ENCODE measurements around the gene C11orf54.
"Not testable (repeated sequence)": the region's sequence is repeated elsewhere in the genome, so short reads cannot be mapped to it uniquely, and the experiment has no call there.

The C11orf54 gene

DNA sequence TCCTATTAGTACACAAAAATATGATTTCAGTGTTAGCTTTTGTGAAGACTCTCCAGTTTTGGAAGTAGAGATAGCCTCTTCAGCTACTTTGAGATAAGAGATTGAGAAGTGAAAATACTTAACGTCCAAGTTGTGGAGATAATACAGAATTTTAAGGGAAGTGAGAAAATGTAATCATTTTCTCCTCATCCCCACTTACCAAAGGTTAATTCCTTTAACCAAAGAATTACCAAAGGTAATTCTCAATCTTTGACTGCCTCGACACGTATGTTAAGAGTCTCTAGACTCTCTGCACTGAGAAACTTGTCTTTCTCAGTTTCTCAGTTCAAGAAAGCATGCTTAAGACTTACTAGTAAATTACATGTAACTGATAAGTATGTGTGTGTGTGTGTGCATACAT, 15.3 kb downstream of the C11orf54 start:
- TF ChIP-seq CTCF (IDR thresholded peaks at IDR 0.05; ENCODE audit: low read depth, low read length) (no peak), POLR2A (IDR thresholded peaks at IDR 0.05; ENCODE audit: extremely low read depth, insufficient read length) (no peak), MAX (IDR thresholded peaks at IDR 0.05; ENCODE audit: low read depth, low read length) (no peak), MYC (IDR thresholded peaks at IDR 0.05; ENCODE audit: low read depth, low read length) (no peak)
- DNase-seq (ENCODE audit: low read depth): no peak
- H3K4me3 ChIP-seq (ENCODE audit: low read depth, low read length): no peak overlapping the region

- no peak for TF ChIP-seq MYC (IDR thresholded peaks at IDR 0.05; ENCODE audit: low read depth, low read length)
- no peak for TF ChIP-seq MAX (IDR thresholded peaks at IDR 0.05; ENCODE audit: low read depth, low read length)
- TF ChIP-seq POLR2A (IDR thresholded peaks at IDR 0.05; ENCODE audit: extremely low read depth, insufficient read length): no peak
- TF ChIP-seq CTCF (IDR thresholded peaks at IDR 0.05; ENCODE audit: low read depth, low read length): no peak
- DNase-seq (ENCODE audit: low read depth): no peak
- no peak overlapping the region for H3K4me3 ChIP-seq (ENCODE audit: low read depth, low read length)
Observed at GRCh38 chr11:93757301-93757700, 15.8 kb downstream of the C11orf54 start.

- TF ChIP-seq CTCF (IDR thresholded peaks at IDR 0.05; ENCODE audit: low read depth, low read length) (no peak), POLR2A (IDR thresholded peaks at IDR 0.05; ENCODE audit: extremely low read depth, insufficient read length) (no peak), MAX (IDR thresholded peaks at IDR 0.05; ENCODE audit: low read depth, low read length) (no peak), MYC (IDR thresholded peaks at IDR 0.05; ENCODE audit: low read depth, low read length) (no peak)
- no peak for DNase-seq (ENCODE audit: low read depth)
- H3K4me3 ChIP-seq (ENCODE audit: low read depth, low read length): no peak overlapping the region
Observed at GRCh38 chr11:93757924-93758865, 16.7 kb downstream of the C11orf54 start.

DNA sequence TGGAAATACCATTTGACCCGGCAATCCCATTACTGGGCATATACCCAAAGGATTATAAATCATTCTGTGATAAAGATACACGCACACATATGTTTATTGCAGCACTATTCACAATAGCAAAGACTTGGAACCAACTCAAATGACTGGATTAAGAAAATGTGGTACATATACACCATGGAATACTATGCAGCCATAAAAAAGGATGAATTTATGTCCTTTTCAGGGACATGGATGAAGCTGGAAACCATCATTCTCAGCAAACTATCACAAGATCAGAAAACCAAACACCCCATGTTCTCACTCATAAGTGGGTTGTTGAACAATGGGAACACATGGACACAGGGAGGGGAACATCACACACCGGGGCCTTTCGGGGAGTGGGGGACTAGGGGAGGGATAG, 17.7 kb downstream of the C11orf54 start:
- DNase-seq (ENCODE audit: low read depth); H3K4me3 ChIP-seq (ENCODE audit: low read depth, low read length): not testable (repeated sequence)

DNA sequence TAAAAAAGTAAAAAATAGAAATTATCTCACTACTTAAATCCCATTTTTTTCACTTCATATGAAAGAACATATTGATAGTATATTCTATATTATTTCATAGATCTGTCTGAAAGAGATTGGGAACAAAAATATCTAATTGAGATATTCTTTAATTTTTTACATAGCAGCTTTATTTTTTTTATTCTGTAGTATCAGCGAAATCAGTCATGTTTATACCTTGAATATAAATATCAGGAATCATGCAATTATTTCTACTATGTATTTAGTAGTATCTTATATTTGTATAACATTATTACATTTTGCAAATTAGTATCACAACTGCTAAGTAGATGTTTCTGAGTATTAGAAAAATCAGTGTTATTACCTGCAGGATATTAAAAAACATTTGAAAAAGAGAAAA, 20.4 kb downstream of the C11orf54 start:
- DNase-seq (ENCODE audit: low read depth): no peak
- H3K4me3 ChIP-seq (ENCODE audit: low read depth, low read length): no peak overlapping the region
- TF ChIP-seq POLR2A (IDR thresholded peaks at IDR 0.05; ENCODE audit: extremely low read depth, insufficient read length): no peak
- no peak for TF ChIP-seq MAX (IDR thresholded peaks at IDR 0.05; ENCODE audit: low read depth, low read length)

GRCh38 chr11:93765551-93765950, 24.1 kb downstream of the C11orf54 start:
- no peak overlapping the region for H3K4me3 ChIP-seq (ENCODE audit: low read depth, low read length)
- TF ChIP-seq MYC (IDR thresholded peaks at IDR 0.05; ENCODE audit: low read depth, low read length): no peak
- no peak for TF ChIP-seq POLR2A (IDR thresholded peaks at IDR 0.05; ENCODE audit: extremely low read depth, insufficient read length)
- TF ChIP-seq CTCF (IDR thresholded peaks at IDR 0.05; ENCODE audit: low read depth, low read length): no peak
- no peak for TF ChIP-seq MAX (IDR thresholded peaks at IDR 0.05; ENCODE audit: low read depth, low read length)
- DNase-seq (ENCODE audit: low read depth): no peak

All from NB4 (cell line).